DND-41 (cell line): ENCODE results near the gene HEBP1.

Experiments used
- CTCF ChIP-seq: IDR thresholded peaks from 2 replicates; pipeline ENCODE4 v1.5.1; 2012; ENCODE audit warnings: borderline replicate concordance, low read length, moderate library complexity, mild to moderate bottlenecking; ENCODE audit not compliant: poor library complexity, severe bottlenecking; ENCODE audit errors: extremely low read depth
- EZH2 ChIP-seq: IDR thresholded peaks from 3 replicates; pipeline ENCODE4 v1.6.1; 2012; ENCODE audit warnings: borderline replicate concordance, low read depth, mild to moderate bottlenecking, moderate library complexity, low read length, inconsistent platforms; ENCODE audit not compliant: severe bottlenecking

DNA sequence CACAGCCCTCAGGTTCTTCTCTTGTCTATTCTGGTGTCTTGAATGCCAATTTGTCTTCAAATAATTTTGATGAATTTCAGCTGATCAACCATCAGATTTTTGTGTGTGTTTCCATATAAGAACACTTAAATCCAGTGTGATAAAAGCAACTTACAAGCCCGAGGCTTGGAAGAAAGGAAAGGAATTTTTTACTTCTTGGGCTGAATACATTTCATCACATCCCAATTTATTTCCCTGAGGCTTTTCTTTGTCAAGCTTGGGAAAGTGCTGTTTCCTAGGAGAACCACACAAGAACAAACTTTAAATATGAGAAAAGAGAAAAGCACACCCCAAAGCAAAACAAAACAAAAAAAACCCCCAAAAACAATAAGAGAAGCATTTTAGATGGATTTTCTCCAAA is 74.7 kb downstream of the HEBP1 start:
- no peak for TF ChIP-seq EZH2
- TF ChIP-seq CTCF, result no peak
